Subcutaneous abdominal adipose tissue (tissue), 5 donors: ENCODE measurements around the gene ARL15.

ENCODE experiments used
- H3K27ac ChIP-seq: one replicate; pipeline ENCODE4 v1.7.0; 2013; ENCODE audit warnings: low read depth, mild to moderate bottlenecking, inconsistent platforms, low read length, moderate library complexity
- H3K27me3 ChIP-seq, 5 donors: one replicate each; pipeline ENCODE4 v1.7.0; 2013; ENCODE audit warnings: low read length in 5 of 5, inconsistent platforms in 1 of 5; ENCODE audit not compliant: control insufficient read depth in 5 of 5, insufficient read depth in 4 of 5
- H3K36me3 ChIP-seq, 5 donors: one replicate each; pipeline ENCODE4 v1.7.0; 2013; ENCODE audit warnings: low read length in 5 of 5; ENCODE audit not compliant: control insufficient read depth in 5 of 5, insufficient read depth in 5 of 5
- H3K4me1 ChIP-seq, 5 donors: one replicate each; pipeline ENCODE4 v1.7.0; 2013; ENCODE audit warnings: low read length in 5 of 5, mild to moderate bottlenecking in 3 of 5, moderate library complexity in 1 of 5; ENCODE audit not compliant: control insufficient read depth in 5 of 5, insufficient read depth in 5 of 5
- H3K4me3 ChIP-seq, 5 donors: one replicate each; pipeline ENCODE4 v1.7.0; 2013; ENCODE audit warnings: low read length in 5 of 5, low read depth in 1 of 5
- H3K9ac ChIP-seq, 5 donors: one replicate each; pipeline ENCODE4 v1.7.0; 2013; ENCODE audit warnings: low read length in 5 of 5, mild to moderate bottlenecking in 4 of 5, moderate library complexity in 3 of 5
- H3K9me3 ChIP-seq, 5 donors: one replicate each; pipeline ENCODE4 v1.7.0; 2013; ENCODE audit warnings: low read length in 5 of 5; ENCODE audit not compliant: control insufficient read depth in 5 of 5
- donor health status: healthy.
- donor health status: healthy.
- donor health status: healthy.
- donor health status: healthy.
- donor health status: healthy.

ARL15 gene

GRCh38 chr5:54315736-54316528, 5.6 kb upstream of the ARL15 start:
- Histone ChIP-seq H3K36me3 (no peaks in the 10 kb centered on the region), H3K4me1 (peaks cover 0 to 10% (median 8%) of the 10 kb centered on the region in 5 donors), H3K9ac (no peak overlapping the region), H3K4me3 (no peak overlapping the region), H3K27me3 (no peaks in the 10 kb centered on the region), H3K27ac (no peak overlapping the region), H3K9me3 (no peaks in the 10 kb centered on the region)

GRCh38 chr5:54313311-54314270, 3.2 kb upstream of the ARL15 start:
- H3K4me3 ChIP-seq = no peak overlapping the region
- no peaks in the 10 kb centered on the region for H3K9me3 ChIP-seq
- H3K27me3 ChIP-seq = no peaks in the 10 kb centered on the region
- H3K27ac ChIP-seq = no peak overlapping the region
- H3K9ac ChIP-seq = no peak overlapping the region
- H3K4me1 ChIP-seq = peaks cover 0 to 28% (median 23%) of the 10 kb centered on the region in 5 donors
- H3K36me3 ChIP-seq = no peaks in the 10 kb centered on the region

GRCh38 chr5:54312499-54312898, 2.1 kb upstream of the ARL15 start:
- peaks cover 0 to 30% (median 24%) of the 10 kb centered on the region in 5 donors for H3K4me1 ChIP-seq
- H3K4me3 ChIP-seq = no peak overlapping the region
- H3K27me3 ChIP-seq = no peaks in the 10 kb centered on the region
- no peaks in the 10 kb centered on the region for H3K9me3 ChIP-seq
- no peaks in the 10 kb centered on the region for H3K36me3 ChIP-seq
- H3K9ac ChIP-seq = no peak overlapping the region
- no peak overlapping the region for H3K27ac ChIP-seq

- peak overlapping the region; percentile 89 to 97 (median 97) for H3K4me3 ChIP-seq
- no peaks in the 10 kb centered on the region for H3K9me3 ChIP-seq
- peaks cover 0 to 30% (median 24%) of the 10 kb centered on the region in 5 donors for H3K4me1 ChIP-seq
- no peaks in the 10 kb centered on the region for H3K36me3 ChIP-seq
- H3K27ac ChIP-seq = peak overlapping the region; percentile 69
- no peaks in the 10 kb centered on the region for H3K27me3 ChIP-seq
- H3K9ac ChIP-seq = peak overlapping the region in 4 of 5 donors; percentile 79 to 87 (median 84)
Measured at GRCh38 chr5:54311176-54311677, 854 bp upstream of the ARL15 start.

- H3K27ac ChIP-seq = peak overlapping the region; percentile 62
- peak overlapping the region; percentile 75 to 94 (median 90) for H3K9ac ChIP-seq
- no peaks in the 10 kb centered on the region for H3K36me3 ChIP-seq
- H3K4me3 ChIP-seq = peak overlapping the region; percentile 83 to 97 (median 97)
- H3K4me1 ChIP-seq = peaks cover 0 to 30% (median 24%) of the 10 kb centered on the region in 5 donors
- no peaks in the 10 kb centered on the region for H3K9me3 ChIP-seq
- no peaks in the 10 kb centered on the region for H3K27me3 ChIP-seq
Measured at GRCh38 chr5:54309691-54310432, 511 bp downstream of the ARL15 start.

GRCh38 chr5:54309276-54309675, 1.1 kb downstream of the ARL15 start:
- Histone ChIP-seq H3K4me3 (peak overlapping the region; percentile 80 to 97 (median 97)), H3K4me1 (peaks cover 0 to 30% (median 24%) of the 10 kb centered on the region in 5 donors), H3K27me3 (no peaks in the 10 kb centered on the region), H3K36me3 (no peaks in the 10 kb centered on the region), H3K9me3 (no peaks in the 10 kb centered on the region), H3K9ac (peak overlapping the region in 4 of 5 donors; percentile 83 to 94 (median 90)), H3K27ac (peak overlapping the region; percentile 62)

GRCh38 chr5:54307583-54307982, 2.8 kb downstream of the ARL15 start:
- Histone ChIP-seq H3K4me3 (no peak overlapping the region), H3K4me1 (peaks cover 0 to 37% (median 24%) of the 10 kb centered on the region in 5 donors), H3K9ac (no peak overlapping the region), H3K27ac (no peak overlapping the region), H3K36me3 (no peaks in the 10 kb centered on the region), H3K9me3 (no peaks in the 10 kb centered on the region), H3K27me3 (no peaks in the 10 kb centered on the region)

- Histone ChIP-seq H3K9me3 (no peaks in the 10 kb centered on the region), H3K27ac (no peak overlapping the region), H3K9ac (no peak overlapping the region)
Measured at GRCh38 chr5:54306893-54307292, 3.5 kb downstream of the ARL15 start.

GRCh38 chr5:54305737-54306136, 4.6 kb downstream of the ARL15 start:
- Histone ChIP-seq H3K9me3 (no peaks in the 10 kb centered on the region), H3K4me3 (no peak overlapping the region), H3K27ac (no peak overlapping the region), H3K4me1 (peaks cover 2 to 42% (median 32%) of the 10 kb centered on the region in 5 donors), H3K27me3 (no peaks in the 10 kb centered on the region), H3K36me3 (no peaks in the 10 kb centered on the region), H3K9ac (no peak overlapping the region)

More at GRCh38 chr5:54306893-54307292, 3.5 kb downstream of the ARL15 start:
- no peaks in the 10 kb centered on the region for H3K36me3 ChIP-seq
- no peak overlapping the region for H3K4me3 ChIP-seq
- H3K27me3 ChIP-seq = no peaks in the 10 kb centered on the region
- H3K4me1 ChIP-seq = peaks cover 0 to 42% (median 29%) of the 10 kb centered on the region in 5 donors
